Activated CD8-positive, alpha-beta memory T cell treated with anti-CD3 and anti-CD28 coated beads, Interleukin-2, amount 50 U/mL, for 24 hours (primary cell): Measurements from ENCODE around the gene C5orf15.

Experiments used
- DNase-seq: peaks from one replicate; pipeline ENCODE4 v3.0.0-alpha.2; 2020; ENCODE audit errors: extremely low read depth

The C5orf15 gene

DNA sequence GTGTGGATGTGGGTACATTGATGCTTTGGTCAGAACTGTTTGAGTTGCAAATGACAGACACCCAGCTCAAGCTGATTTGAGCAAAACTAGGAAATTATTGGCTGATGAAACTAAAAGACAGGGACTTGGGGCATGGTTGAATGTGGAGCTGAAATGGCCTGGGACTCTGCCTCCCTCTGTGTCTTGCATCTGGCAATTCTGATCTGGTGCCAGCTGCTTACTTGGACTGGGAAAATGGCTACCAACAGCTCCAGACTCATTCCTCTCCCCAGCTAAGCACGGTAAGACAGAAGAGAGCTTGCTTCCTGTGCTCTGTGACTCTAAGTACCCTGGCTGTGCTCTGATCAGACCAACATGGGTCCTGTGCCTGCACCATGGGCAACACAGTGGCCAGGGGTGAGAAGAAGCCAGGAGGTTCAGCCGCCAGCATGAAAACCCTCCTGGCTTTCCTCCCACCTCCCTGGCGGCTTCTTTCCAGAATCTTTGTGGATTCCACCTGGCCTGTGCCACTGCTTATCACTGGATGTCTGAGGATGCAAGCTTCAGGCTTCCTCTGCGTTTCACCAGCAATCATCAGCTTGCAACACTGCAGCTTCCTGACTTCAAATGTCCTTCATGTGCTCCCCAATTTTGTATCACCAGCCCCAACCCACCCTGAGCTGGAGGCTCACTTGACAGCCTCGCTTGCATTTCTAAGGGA lies 44.1 kb downstream of the C5orf15 start:
- no peak for DNase-seq

DNA sequence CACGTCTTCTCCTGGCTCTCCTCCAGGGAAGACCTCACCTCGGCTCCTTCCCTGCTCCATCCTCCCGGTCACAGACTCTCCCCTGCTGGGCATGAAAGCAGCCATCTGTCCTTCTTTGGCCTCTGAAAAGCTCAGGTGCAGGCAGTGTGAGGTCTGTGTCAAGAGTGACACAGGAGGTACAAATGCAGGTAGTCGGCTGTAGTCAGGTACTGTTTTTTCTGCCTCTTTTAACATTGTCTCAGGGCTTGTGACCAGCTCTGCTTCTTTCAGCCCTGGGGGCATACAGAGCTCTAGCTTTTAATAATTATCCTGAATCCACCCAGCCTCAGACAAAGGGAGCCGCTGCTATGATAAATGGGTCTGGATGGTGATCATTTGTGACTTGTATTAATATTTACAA lies 46.4 kb downstream of the C5orf15 start:
- DNase-seq: no peak

DNA sequence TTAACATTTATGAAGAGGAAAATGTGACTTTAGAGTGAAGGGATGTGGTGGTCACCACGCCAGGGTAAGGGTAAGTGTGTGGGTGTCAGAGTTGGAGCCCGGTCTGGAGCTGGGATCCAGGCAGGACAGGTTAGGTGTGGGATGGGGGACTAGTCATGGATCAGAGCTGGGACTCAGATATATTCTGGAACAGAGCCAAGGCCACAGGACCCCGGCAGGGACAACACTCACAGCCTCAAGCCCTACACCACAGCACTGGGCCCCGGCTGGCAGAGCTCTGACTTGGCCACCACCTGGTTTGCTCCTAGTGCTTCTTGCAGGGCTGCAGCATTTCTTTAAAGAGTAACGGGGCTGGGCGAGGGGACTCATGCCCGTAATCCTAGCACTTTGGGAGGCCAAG lies 47.4 kb downstream of the C5orf15 start:
- DNase-seq: no peak

DNA sequence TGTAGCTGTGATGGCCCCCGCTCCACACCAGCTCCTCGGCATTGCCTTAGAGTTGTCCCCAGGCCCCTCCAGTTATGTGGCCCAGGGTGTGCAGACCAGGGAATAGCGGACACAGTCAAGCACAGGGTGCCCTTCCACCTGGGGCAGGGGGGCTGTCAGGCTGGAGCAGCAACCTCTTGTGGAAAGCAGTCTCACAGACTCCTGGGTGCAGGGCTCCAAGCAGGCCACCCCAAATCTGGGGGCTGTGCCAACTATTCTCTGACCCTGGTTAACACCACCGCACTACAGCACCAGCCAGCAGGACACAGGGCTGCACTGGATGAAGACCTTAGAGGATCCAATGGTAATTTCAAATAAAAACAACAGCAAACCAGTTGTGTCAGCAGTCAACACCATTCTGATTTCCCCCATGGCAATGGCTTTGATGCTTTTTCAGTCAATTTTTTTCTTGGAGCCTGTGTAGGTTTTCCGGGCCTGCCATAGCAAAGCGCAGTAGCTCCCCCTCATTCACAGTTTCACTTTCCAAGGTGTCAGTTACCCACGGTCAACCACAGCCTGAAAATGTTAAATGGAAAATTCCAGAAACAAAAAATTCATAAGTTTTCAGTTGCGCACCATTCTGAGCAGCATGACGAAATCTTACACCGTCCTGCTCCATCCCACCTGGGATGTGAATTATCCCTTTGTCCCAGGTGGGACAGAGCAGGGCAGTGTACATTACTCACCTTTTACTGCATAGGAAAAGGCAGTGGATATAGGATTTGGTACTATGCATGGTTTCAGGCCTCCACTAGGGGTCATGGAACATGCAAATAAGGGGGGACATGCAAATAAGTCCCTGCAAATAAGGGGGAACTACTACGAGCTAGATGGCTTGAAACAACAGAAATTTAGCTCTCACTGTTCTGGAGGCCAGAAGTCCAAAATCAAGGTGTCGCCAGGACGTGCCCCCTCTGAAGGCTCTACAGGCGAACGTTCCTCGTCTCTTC lies 49.0 kb downstream of the C5orf15 start:
- DNase-seq: no peak

DNA sequence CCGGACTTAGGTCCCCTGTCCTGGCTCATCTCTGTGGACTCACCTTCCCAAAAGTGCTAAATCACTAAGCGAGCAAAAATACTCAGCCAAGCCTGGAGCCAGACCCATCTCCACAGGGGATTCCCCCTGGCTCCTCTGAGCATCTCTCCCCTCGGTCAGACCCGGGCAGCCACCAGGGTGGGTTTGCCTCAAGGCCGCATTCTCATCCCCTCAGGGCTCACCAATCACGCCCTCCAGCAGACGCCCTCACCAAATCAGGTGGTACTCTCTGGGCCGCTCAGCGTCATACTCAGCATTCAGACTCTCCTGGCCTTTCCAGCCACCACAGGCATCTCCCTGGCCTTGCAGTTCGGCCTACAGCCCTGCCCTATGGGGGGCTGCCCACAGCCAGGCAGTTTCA lies 49.7 kb downstream of the C5orf15 start:
- DNase-seq: no peak

DNA sequence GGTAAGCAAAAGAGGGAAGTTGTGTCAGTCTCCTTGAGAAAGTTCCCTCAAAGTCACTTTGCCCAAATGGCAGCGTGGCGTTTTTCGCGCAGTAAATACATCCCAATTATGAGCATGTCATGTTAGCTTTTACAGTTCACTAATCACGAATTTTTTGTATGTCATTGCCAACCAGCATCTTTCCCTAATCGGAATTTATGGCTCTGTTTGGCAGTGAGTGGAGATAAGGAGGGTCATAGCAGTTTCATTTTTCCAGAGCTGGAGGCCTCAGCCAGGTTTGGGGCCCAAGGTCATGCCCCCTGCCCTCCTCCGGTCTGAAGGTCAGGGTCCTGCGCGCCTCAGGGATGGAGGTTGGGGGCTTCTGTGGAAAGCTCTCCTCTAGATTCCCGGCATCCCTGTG lies 50.1 kb downstream of the C5orf15 start:
- no peak for DNase-seq

DNA sequence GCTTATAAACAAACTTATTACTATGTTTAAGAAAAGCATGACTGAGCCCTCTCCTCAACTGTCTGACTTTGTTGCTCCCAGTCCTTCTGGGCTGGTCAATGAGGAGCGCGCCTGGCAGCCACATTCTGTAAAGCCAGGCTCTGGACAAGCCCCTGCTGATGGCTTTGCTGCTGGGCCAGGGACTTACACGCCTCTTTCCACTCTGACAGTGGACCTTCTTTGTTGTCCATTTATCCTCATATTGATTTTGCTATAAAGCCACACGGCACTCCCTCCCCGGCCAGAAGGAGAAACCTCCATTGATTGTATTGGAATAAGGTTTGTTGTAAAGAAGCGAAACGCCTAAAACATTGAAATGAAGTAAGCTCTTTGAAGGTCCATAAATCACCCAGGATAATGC lies 50.6 kb downstream of the C5orf15 start:
- no peak for DNase-seq

DNA sequence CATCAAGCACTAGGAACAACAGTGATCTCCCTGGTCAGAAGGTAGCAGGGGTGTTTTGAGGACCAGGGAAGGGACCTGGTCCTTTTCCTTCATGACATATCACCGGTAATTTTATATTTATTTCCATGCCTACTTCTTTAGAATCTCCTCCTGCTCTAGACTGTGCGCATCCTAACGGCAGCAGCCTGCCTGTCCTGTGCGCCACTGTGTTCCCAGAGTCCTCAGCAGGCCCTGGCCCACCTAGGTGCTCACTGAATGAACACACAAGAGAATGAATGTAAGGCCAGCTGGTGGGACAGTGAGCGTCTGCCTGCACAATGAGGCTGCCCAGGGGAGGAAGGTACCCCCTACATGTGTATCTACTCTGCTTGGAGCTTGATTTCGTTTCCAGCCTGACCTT lies 51.5 kb downstream of the C5orf15 start:
- no peak for DNase-seq

DNA sequence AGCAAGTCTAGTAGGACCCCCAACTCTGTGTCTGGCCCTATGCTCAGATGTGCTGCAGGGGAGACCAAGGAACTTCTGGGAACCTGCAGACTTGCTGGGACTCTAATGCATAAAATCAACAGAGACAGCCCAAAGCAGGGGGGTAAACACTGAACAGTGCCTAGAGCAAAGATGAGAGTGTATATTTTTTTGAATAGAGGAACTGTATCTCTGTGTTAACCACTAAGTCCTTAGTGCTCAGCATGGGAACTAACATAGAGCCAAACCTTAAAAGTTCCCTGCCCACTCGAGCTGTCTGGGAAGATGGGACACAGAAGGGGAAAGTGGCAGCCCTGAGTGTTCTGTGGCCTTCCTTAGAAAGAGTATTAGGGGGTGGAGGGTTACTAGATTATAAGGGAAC lies 51.9 kb downstream of the C5orf15 start:
- DNase-seq: no peak

DNA sequence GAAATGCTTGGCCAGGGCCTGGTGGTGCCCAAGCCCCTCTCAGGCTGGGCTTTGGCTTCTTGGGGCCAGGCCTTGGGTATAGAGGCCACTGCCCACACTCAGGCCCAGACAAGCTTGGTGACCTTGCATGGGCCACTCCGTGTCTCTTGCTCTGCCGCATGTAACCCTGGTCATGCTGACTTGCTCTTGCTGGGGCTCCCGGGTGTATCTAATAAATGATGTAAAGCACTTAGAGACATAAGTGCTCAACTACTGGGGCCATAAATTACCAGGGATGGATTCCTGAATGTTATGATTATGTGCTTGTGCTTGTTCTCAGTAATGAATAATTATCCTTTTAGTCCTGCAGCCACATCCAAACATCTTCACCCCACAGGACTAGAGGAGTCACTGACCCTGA lies 54.0 kb downstream of the C5orf15 start:
- no peak for DNase-seq

DNA sequence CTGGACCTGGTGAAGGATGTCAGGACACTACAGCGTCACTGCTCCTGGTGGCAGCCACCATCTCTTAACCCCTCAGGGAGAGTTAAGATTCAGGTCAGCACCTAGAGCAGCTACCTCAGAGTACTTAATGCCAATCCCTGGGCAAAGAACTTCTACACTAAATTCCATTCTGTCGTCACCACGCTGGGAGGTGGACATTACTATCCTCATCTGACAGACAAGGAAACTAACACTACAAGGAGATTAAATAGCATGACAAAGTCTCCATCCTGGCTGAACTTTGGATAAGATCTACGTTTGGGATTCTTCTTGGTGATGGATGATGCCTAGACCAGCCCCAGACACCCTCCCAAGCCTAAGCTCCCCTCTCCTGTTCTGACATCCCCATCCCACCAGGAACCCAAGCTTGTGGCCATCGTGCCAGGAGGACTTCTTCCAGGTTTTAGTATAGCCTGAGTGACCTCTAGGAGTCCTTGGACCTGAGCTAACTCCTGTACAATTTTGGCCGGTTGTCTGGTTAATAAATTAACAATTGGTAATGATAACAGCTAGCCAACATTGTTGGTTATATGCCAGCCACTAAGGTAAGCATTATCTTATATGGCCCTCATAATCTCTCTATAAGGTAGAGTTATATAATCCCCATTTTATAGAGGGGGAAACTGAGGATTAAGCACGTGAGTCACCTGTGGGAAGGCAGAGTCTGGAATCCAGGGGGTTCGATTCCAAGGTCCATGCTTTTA lies 54.8 kb downstream of the C5orf15 start:
- DNase-seq: no peak

DNA sequence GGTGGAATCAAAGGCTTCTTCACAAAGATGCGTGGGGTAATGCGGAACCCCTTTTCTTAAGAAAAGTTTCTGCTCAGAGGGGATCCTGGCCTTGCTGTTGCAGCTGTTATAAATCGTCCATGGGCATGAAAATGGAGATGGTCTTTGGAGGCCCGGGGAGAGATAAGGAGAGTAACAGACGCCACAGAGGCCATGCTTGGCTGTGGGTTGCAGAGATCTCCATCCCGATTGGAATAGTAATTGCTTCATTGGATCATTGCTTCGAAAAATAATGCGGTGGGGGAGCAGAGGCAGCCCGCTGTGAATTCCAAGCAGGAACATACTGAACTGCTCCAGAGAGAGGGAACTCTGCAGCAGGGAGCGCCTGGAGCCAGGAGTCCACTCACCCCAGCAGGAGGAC lies 55.5 kb downstream of the C5orf15 start:
- no peak for DNase-seq

DNA sequence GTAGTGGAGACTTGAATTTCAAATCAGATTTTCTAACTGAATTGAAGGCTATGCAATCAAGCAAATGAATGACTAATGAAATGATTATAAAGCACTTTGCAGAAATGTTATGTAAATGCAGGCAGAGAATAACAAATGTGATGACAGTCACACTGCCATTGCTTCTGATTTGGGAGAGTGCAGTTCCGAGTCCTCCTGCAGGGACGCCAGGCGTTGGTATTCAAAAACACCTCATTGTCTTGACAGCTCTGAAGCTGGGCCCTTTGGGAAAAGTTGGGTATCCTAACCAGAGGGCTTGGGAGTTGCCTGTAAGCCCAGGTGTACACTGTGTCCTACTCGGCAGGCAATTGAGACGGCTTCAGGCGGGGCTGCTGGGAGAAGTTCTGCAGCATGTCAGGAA lies 57.9 kb downstream of the C5orf15 start:
- DNase-seq: no peak

DNA sequence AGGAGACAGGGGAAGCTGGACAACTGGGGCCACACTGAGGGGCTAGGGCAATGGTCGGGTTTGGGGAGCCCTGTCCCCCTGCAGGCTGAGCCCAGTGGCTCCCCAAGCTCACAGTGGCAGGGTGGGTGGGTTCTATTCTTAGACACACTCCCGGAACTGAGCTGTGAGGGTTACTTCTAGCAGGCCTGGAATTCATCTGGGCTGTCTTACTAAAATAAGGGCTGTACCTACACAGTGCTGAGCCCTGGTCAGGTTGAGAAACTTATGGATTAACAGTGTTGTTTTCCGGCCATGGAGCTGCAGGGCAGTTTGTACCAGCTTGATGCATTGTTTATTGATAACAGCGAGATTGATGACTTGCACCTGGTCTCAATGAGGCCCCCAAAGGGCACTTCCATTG lies 58.8 kb downstream of the C5orf15 start:
- DNase-seq: no peak

DNA sequence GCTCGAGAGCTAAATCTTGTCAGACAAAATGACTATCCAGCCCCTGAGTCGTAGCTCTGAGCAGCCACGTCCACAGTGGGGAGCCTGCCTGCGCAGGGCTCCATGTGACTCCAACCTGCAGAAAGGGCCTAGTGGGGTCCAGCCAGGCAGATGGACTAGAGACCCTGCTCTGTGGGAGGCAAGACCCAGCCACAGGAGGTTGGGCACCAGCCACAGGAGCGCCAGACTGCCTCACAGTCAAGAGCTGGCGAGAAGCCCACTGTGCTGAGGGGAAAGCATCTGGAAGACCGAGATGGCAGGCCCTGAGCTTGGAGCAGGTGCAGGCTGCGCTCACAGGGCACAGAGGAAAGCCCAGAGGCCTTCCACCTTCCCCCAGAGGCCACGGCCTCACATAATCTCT lies 61.4 kb downstream of the C5orf15 start:
- no peak for DNase-seq

DNA sequence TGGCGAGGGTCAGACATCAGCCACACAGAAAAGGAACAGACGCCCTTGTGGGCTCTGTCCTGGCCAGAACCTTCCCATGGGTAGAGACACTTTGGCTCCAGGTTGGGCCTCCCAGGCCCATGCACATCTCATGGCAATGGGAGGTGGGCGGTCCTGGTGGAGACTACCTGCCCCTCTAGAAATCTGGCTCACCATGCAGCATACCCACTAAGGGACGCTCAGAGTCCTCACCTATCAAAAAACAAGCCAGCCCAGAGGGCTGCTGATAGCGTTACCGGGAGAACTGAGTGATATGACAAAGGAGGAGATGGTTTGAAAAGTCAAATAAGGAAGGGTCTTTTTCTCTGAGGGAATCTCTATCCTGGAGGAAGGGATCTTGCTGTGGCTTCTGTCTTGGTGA lies 62.1 kb downstream of the C5orf15 start:
- no peak for DNase-seq
